HG03442 (cell line): Measurements from ENCODE around the gene BNIP2.
"Not testable (repeated sequence)": the region's sequence is repeated elsewhere in the genome, so short reads cannot be mapped to it uniquely, and the experiment has no call there.

Experiments used
- ATAC-seq: cut with Tn5 transposase; IDR thresholded peaks from one replicate; pipeline ENCODE4 v1.9.1; 2021; ENCODE audit warnings: mild to moderate bottlenecking, moderate library complexity; ENCODE audit not compliant: unreplicated experiment

Gene BNIP2

GRCh38 chr15:59688782-59689625 is at the start of gene BNIP2:
Gene BNIP2, minus strand, starts transcription at chr15:59689320. Its CDS starts 6,863 bp downstream, at chr15:59682457.
- ATAC-seq = peak; percentile 76

GRCh38 chr15:59738676-59739075 is 49.6 kb upstream of the BNIP2 start:
- ATAC-seq = no peak

- no peak for ATAC-seq
Measured at GRCh38 chr15:59736181-59736580, 47.1 kb upstream of the BNIP2 start.

- no peak for ATAC-seq
Measured at GRCh38 chr15:59725151-59725486, 36.0 kb upstream of the BNIP2 start.

GRCh38 chr15:59723687-59724346 is 34.7 kb upstream of the BNIP2 start:
- ATAC-seq = no peak

GRCh38 chr15:59722476-59722875 is 33.4 kb upstream of the BNIP2 start:
- no peak for ATAC-seq

- ATAC-seq = no peak
Measured at GRCh38 chr15:59722037-59722436, 32.9 kb upstream of the BNIP2 start.

- no peak for ATAC-seq
Measured at GRCh38 chr15:59721411-59721810, 32.3 kb upstream of the BNIP2 start.

- ATAC-seq = no peak
Measured at GRCh38 chr15:59713177-59713576, 24.1 kb upstream of the BNIP2 start.

- ATAC-seq = no peak
Measured at GRCh38 chr15:59711451-59712243, 22.5 kb upstream of the BNIP2 start.

GRCh38 chr15:59707619-59708018 is 18.5 kb upstream of the BNIP2 start:
- ATAC-seq = no peak

GRCh38 chr15:59703979-59704796 is 15.1 kb upstream of the BNIP2 start:
- ATAC-seq = no peak

- no peak for ATAC-seq
Measured at GRCh38 chr15:59702351-59702750, 13.2 kb upstream of the BNIP2 start.

GRCh38 chr15:59701880-59702279 is 12.8 kb upstream of the BNIP2 start:
- no peak for ATAC-seq

- no peak for ATAC-seq
Measured at GRCh38 chr15:59699810-59700431, 10.8 kb upstream of the BNIP2 start.

GRCh38 chr15:59698065-59698464 is 8.9 kb upstream of the BNIP2 start:
- not testable (repeated sequence) for ATAC-seq

- no peak for ATAC-seq
Measured at GRCh38 chr15:59696332-59696731, 7.2 kb upstream of the BNIP2 start.

GRCh38 chr15:59694779-59695178 is 5.7 kb upstream of the BNIP2 start:
- ATAC-seq = no peak

- no peak for ATAC-seq
Measured at GRCh38 chr15:59691194-59691805, 2.2 kb upstream of the BNIP2 start.
